Bronchial epithelial cell (primary cell): ENCODE results near the gene C3orf20. TPM values are rescaled to one million over a fixed set of nuclear protein-coding genes. Genes with fewer than 3 reads are reported as not detected.

Experiments
- DNase-seq: peaks from one replicate; pipeline ENCODE4 v3.0.0-alpha.2; 2010; ENCODE audit warnings: low read depth
- FAIRE-seq: peaks from 2 replicates; lab custom pipeline; 2011; peaks lifted over from hg19 to GRCh38; lab: Jason Lieb, UNC
- H3K27me3 ChIP-seq: 2 replicates; pipeline ENCODE4 v1.5.1; 2011; ENCODE audit warnings: low read length; ENCODE audit not compliant: control insufficient read depth, insufficient read depth
- H3K36me3 ChIP-seq: 2 replicates; pipeline ENCODE4 v1.5.1; 2011; ENCODE audit warnings: low read length; ENCODE audit not compliant: control insufficient read depth, insufficient read depth
- H3K4me3 ChIP-seq: 2 replicates; pipeline ENCODE4 v1.5.1; 2011; ENCODE audit warnings: mild to moderate bottlenecking, low read depth, low read length, control low read depth
- CTCF ChIP-seq: IDR thresholded peaks from 2 replicates; pipeline ENCODE4 v1.5.1; 2011; ENCODE audit warnings: mild to moderate bottlenecking, moderate library complexity, low read length, control low read depth, inconsistent platforms; ENCODE audit not compliant: insufficient read depth, severe bottlenecking
- total RNA-seq: library from RNA; depleted of rRNA; stranded (reverse); fragments of >200 nt; gene quantifications from 2 replicates; pipeline ENCODE4 v1.2.1, GENCODE V29; 2014

The C3orf20 gene
- total RNA-seq, 1 donor from 2014 or later, result under 0.01 TPM

GRCh38 chr3:14758959-14759358, 84.0 kb downstream of the C3orf20 start:
- no peaks in the 10 kb centered on the region for H3K36me3 ChIP-seq
- TF ChIP-seq CTCF, result no peak
- no peaks in the 10 kb centered on the region for H3K27me3 ChIP-seq
- no peak for DNase-seq
- no peak overlapping the region for H3K4me3 ChIP-seq
- no peak for FAIRE-seq

GRCh38 chr3:14760185-14760584, 85.2 kb downstream of the C3orf20 start:
- no peak for FAIRE-seq
- no peaks in the 10 kb centered on the region for H3K27me3 ChIP-seq
- TF ChIP-seq CTCF, result no peak
- DNase-seq, result no peak
- H3K4me3 ChIP-seq, result no peak overlapping the region
- H3K36me3 ChIP-seq, result no peaks in the 10 kb centered on the region

GRCh38 chr3:14761121-14761672, 86.3 kb downstream of the C3orf20 start:
- no peak for TF ChIP-seq CTCF
- no peaks in the 10 kb centered on the region for H3K36me3 ChIP-seq
- FAIRE-seq, result no peak
- H3K27me3 ChIP-seq, result no peaks in the 10 kb centered on the region
- H3K4me3 ChIP-seq, result no peak overlapping the region
- DNase-seq, result no peak

GRCh38 chr3:14761866-14762265, 86.9 kb downstream of the C3orf20 start:
- H3K4me3 ChIP-seq, result no peak overlapping the region
- no peak for TF ChIP-seq CTCF
- no peaks in the 10 kb centered on the region for H3K36me3 ChIP-seq
- no peaks in the 10 kb centered on the region for H3K27me3 ChIP-seq
- FAIRE-seq, result peak; percentile 62
- no peak for DNase-seq

- H3K27me3 ChIP-seq, result no peaks in the 10 kb centered on the region
- no peak for TF ChIP-seq CTCF
- no peak for FAIRE-seq
Observed at GRCh38 chr3:14762701-14763100, 87.8 kb downstream of the C3orf20 start.

GRCh38 chr3:14764331-14765059, 89.6 kb downstream of the C3orf20 start:
- no peaks in the 10 kb centered on the region for H3K27me3 ChIP-seq
- TF ChIP-seq CTCF, result no peak
- no peaks in the 10 kb centered on the region for H3K36me3 ChIP-seq
- no peak overlapping the region for H3K4me3 ChIP-seq
- FAIRE-seq (no peak), DNase-seq (no peak)

More at GRCh38 chr3:14762701-14763100, 87.8 kb downstream of the C3orf20 start:
- Histone ChIP-seq H3K4me3 (no peak overlapping the region), H3K36me3 (no peaks in the 10 kb centered on the region)
- no peak for DNase-seq
